Panc1 (cell line): Measurements from ENCODE around the gene SRMS. TPM values are rescaled to one million over a fixed set of nuclear protein-coding genes. Genes with fewer than 3 reads are reported as not detected.

Source experiments
- ATAC-seq: fragments of 200-7000 bp; cut with Tn5 transposase; 2 replicates; pipeline ENCODE4 v1.9.1; 2020; ENCODE audit warnings: mild to moderate bottlenecking, moderate library complexity
- BruUV-seq: library from RNA; stranded (reverse); fragments of 400-500 nt; replicated peaks from 2 replicates; lab custom pipeline; 2021; lab: Mats Ljungman, UMichigan
- CTCF ChIA-PET: fragments of 300-600 bp; sonication (Branson Sonifier 250); formaldehyde crosslinking; loops from one replicate; lab custom pipeline; 2022; ENCODE audit warnings: antibody characterized with exemption; lab: Charles Lee
- POLR2A ChIA-PET: fragments of 300-600 bp; sonication (Branson Sonifier 250); formaldehyde crosslinking; loops from one replicate; lab custom pipeline; 2022; ENCODE audit warnings: antibody characterized with exemption; lab: Charles Lee
- DNase-seq: peaks from one replicate; pipeline ENCODE4 v3.0.0-alpha.2; 2010; ENCODE audit warnings: low read depth, low spot score
- H3K27ac ChIP-seq: 2 replicates; pipeline ENCODE4 v1.5.1; 2011; ENCODE audit warnings: mild to moderate bottlenecking, low read length, inconsistent platforms
- H3K27me3 ChIP-seq: fragments of 200-500 bp; sonication (Bioruptor generic); 2 replicates; pipeline ENCODE4 v1.6.0; 2014; ENCODE audit warnings: low read length, inconsistent platforms; ENCODE audit not compliant: control insufficient read depth, insufficient read depth
- H3K36me3 ChIP-seq: fragments of 200-500 bp; sonication (Bioruptor generic); 2 replicates; pipeline ENCODE4 v1.5.1; 2014; ENCODE audit warnings: inconsistent platforms, mild to moderate bottlenecking, low read length, moderate library complexity; ENCODE audit not compliant: control insufficient read depth, insufficient read depth
- H3K4me1 ChIP-seq: 2 replicates; pipeline ENCODE4 v1.5.1; 2011; ENCODE audit warnings: inconsistent platforms, mild to moderate bottlenecking, low read length, moderate library complexity; ENCODE audit not compliant: control insufficient read depth, insufficient read depth
- H3K4me3 ChIP-seq, 2 experiments: 2 replicates each; pipeline ENCODE4 v1.5.1; 2011 to 2012; ENCODE audit warnings: low read depth in 2 of 2, low read length in 2 of 2, mild to moderate bottlenecking in 2 of 2, inconsistent platforms in 1 of 2, moderate library complexity in 1 of 2
- H3K9me3 ChIP-seq: fragments of 200-500 bp; sonication (Bioruptor generic); 2 replicates; pipeline ENCODE4 v1.5.1; 2014; ENCODE audit warnings: low read depth, mild to moderate bottlenecking, inconsistent platforms, low read length, moderate library complexity; ENCODE audit not compliant: control insufficient read depth, insufficient read depth
- POLR2AphosphoS5 ChIP-seq: IDR thresholded peaks from 2 replicates; pipeline ENCODE4 v1.6.1; 2012; ENCODE audit warnings: mild to moderate bottlenecking, low read depth, low read length, moderate library complexity
- REST ChIP-seq, 2 experiments: IDR thresholded peaks; 2 replicates each; pipeline ENCODE4 v1.6.1; 2011 to 2012; ENCODE audit warnings: low read depth in 2 of 2, control low read depth in 1 of 2, low read length in 1 of 2, mild to moderate bottlenecking in 1 of 2, moderate library complexity in 1 of 2; ENCODE audit not compliant: insufficient read depth in 1 of 2
- SIN3A ChIP-seq: IDR thresholded peaks from 2 replicates; pipeline ENCODE4 v1.6.1; 2012; ENCODE audit warnings: low read depth, mild to moderate bottlenecking, low read length, moderate library complexity, borderline replicate concordance; ENCODE audit not compliant: insufficient read depth
- TCF7L2 ChIP-seq: IDR thresholded peaks from 2 replicates; pipeline ENCODE4 v1.6.1; 2011; ENCODE audit warnings: mild to moderate bottlenecking, low read depth, low read length, inconsistent platforms
- in situ Hi-C: cut with HindIII; loops from 2 replicates; pipeline ENCODE4 v1.10.0; 2016; ENCODE audit warnings: low sequenced_read_pairs, low pct_unique_long_range_greater_than_20kb
- intact Hi-C: fragments of 100-400 bp; cut with micrococcal nuclease; formaldehyde crosslinking; loops from one replicate; pipeline ENCODE4 v1.10.0; 2022; ENCODE audit not compliant: unreplicated experiment
- total RNA-seq: library from RNA; stranded (reverse); gene quantifications from one replicate; pipeline ENCODE4 v1.2.1, GENCODE V29; 2021; ENCODE audit not compliant: unreplicated experiment
- TF ChIP-seq, protein P1 (sequence below): fragments of 450-650 bp; IDR thresholded peaks from 2 replicates; pipeline ENCODE4 v1.5.1; 2017; ENCODE audit warnings: mild to moderate bottlenecking

SRMS gene
- total RNA-seq, 1 experiment from 2014 or later = not detected

DNA sequence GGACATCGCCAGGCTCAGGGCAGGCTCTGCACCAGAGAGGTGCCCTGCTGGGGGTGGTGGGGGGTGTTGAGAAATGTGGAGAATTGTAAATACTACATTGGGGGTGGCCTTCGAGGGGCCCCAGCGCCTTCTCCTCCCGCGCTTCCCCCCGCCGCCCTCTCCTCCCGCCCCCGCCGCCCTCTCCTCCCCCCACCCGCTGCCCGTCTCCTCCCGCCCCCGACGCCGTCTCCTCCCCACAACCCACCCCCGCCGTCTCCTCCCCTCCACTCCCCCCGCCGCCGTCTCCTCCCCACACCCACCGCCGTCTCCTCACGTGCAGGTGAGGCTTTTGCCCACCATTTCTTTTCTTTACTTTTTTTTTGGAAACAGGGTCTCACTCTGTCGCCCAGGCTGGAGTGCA is 1.5 kb upstream of the SRMS start:
- ChIA-PET POLR2A (no interaction called here), CTCF (no interaction called here)
- no TSS peak for BruUV-seq
- Histone ChIP-seq H3K9me3 (no peaks in the 10 kb centered on the region), H3K36me3 (no peaks in the 10 kb centered on the region), H3K27ac (no peak overlapping the region), H3K4me3 (no peak overlapping the region), H3K4me1 (peaks cover 18% of the 10 kb centered on the region), H3K27me3 (no peaks in the 10 kb centered on the region)
- intact Hi-C loops (no loop called here), in situ Hi-C loops (no loop called here)
- TF ChIP-seq REST (IDR thresholded peaks at IDR 0.05; ENCODE audit: insufficient read depth in 1 of 2, low read depth in 2 of 2, low read length in 1 of 2) = no peak
- TF ChIP-seq, protein P1, sequence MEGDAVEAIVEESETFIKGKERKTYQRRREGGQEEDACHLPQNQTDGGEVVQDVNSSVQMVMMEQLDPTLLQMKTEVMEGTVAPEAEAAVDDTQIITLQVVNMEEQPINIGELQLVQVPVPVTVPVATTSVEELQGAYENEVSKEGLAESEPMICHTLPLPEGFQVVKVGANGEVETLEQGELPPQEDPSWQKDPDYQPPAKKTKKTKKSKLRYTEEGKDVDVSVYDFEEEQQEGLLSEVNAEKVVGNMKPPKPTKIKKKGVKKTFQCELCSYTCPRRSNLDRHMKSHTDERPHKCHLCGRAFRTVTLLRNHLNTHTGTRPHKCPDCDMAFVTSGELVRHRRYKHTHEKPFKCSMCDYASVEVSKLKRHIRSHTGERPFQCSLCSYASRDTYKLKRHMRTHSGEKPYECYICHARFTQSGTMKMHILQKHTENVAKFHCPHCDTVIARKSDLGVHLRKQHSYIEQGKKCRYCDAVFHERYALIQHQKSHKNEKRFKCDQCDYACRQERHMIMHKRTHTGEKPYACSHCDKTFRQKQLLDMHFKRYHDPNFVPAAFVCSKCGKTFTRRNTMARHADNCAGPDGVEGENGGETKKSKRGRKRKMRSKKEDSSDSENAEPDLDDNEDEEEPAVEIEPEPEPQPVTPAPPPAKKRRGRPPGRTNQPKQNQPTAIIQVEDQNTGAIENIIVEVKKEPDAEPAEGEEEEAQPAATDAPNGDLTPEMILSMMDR = no peak
- no peak for TF ChIP-seq POLR2AphosphoS5
- TF ChIP-seq SIN3A = no peak
- TF ChIP-seq TCF7L2 = no peak
- no peak for DNase-seq
- no peak for ATAC-seq

- intact Hi-C loops (no loop called here), in situ Hi-C loops (no loop called here)
- no peaks in the 10 kb centered on the region for H3K36me3 ChIP-seq
- no peak overlapping the region for H3K4me3 ChIP-seq
- peaks cover 18% of the 10 kb centered on the region for H3K4me1 ChIP-seq
- no peak for ATAC-seq
- CTCF ChIA-PET = no interaction called here
- H3K27me3 ChIP-seq = no peaks in the 10 kb centered on the region
- no TSS peak for BruUV-seq
- no peak overlapping the region for H3K27ac ChIP-seq
- TF ChIP-seq TCF7L2 (no peak), REST (IDR thresholded peaks at IDR 0.05; ENCODE audit: insufficient read depth in 1 of 2, low read depth in 2 of 2, low read length in 1 of 2) (no peak), SIN3A (no peak), POLR2AphosphoS5 (no peak)
- TF ChIP-seq, protein P1 = no peak
- DNase-seq = no peak
- POLR2A ChIA-PET = no interaction called here
- no peaks in the 10 kb centered on the region for H3K9me3 ChIP-seq
Observed at GRCh38 chr20:63548542-63548941, 993 bp upstream of the SRMS start.
